Spinal cord (tissue), 10 donors: ENCODE measurements around the gene ELN. TPM values are rescaled to one million over a fixed set of nuclear protein-coding genes. Genes with fewer than 3 reads are reported as not detected.

ENCODE experiments used
- DNase-seq, 6 donors: peaks; one replicate each; pipeline versions ENCODE4 v3.0.0 to v3.0.0-alpha.2; 2013 to 2015; ENCODE audit warnings: low spot score in 6 of 6, low read depth in 4 of 6
- H3K27ac ChIP-seq: one replicate; pipeline ENCODE4 v1.5.1; 2013; ENCODE audit warnings: low read depth, low read length, control low read depth
- H3K27me3 ChIP-seq: one replicate; pipeline ENCODE4 v1.6.1; 2013; ENCODE audit warnings: low read length; ENCODE audit not compliant: control insufficient read depth, insufficient read depth
- H3K36me3 ChIP-seq: one replicate; pipeline ENCODE4 v1.6.1; 2013; ENCODE audit warnings: low read length; ENCODE audit not compliant: control insufficient read depth, insufficient read depth
- H3K4me1 ChIP-seq: one replicate; pipeline ENCODE4 v1.6.1; 2013; ENCODE audit warnings: low read length; ENCODE audit not compliant: control insufficient read depth, insufficient read depth
- H3K4me3 ChIP-seq: one replicate; pipeline ENCODE4 v1.5.1; 2013; ENCODE audit warnings: low read depth, low read length, control low read depth
- H3K9me3 ChIP-seq: one replicate; pipeline ENCODE4 v1.6.1; 2013; ENCODE audit warnings: low read length; ENCODE audit not compliant: control insufficient read depth, insufficient read depth
- WGBS: methylation state at CpG from one replicate; pipeline ENCODE4 v1.1.5; 2013; ENCODE audit warnings: missing lambda C conversion rate; ENCODE audit not compliant: insufficient coverage; 5-methylcytosine and 5-hydroxymethylcytosine counted together
- polyA plus RNA-seq, 2 donors: library from polyadenylated mRNA; unstranded; fragments of 120-200 nt; gene quantifications; one replicate each; pipeline ENCODE4 v1.2.1, GENCODE V29; 2013; ENCODE audit not compliant: insufficient read length in 2 of 2
- total RNA-seq, 2 donors: library from RNA; depleted of rRNA in 1 of 2; stranded (reverse); fragments of 120-200 nt in 1 of 2; fragments of >200 nt in 1 of 2; gene quantifications; one replicate each; pipeline versions ENCODE4 v1.2.3 to v1.2.4, GENCODE V29; 2013 to 2014
- donor health status: healthy.

Gene ELN
- total and polyA plus RNA-seq, 4 donors, result 114 to 287 (median 197) TPM

DNA sequence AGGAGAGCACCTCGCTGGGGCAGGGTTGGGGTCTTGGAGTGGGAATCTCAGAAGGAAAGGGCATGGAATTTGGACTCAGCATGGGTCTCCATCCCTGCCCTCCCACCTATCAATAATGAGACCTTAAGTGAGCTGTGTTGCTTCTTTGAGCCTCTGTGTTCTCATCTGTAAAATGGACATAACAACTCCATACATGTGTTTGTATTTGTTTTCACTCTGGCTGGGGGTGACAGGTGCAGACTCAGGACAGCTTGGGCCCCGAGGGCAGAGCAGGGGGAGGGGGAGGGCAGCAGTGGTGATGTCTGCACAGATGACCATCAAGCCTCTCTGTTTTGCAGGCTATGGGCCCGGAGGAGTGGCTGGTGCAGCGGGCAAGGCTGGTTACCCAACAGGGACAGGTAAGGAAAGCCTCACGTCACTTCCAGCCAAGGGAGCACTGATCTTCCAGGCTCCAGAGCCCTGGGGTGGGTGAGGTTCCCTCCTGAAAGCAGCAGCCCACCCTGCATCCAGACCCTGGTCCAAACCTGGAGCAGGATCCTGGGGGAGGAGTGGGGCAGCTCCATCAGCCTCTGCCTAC is 19.9 kb downstream of the ELN start:
- DNase-seq, result no peak
- Histone ChIP-seq H3K36me3 (peaks cover 92% of the 10 kb centered on the region), H3K4me3 (no peak overlapping the region), H3K27me3 (no peaks in the 10 kb centered on the region), H3K27ac (no peak overlapping the region), H3K9me3 (no peaks in the 10 kb centered on the region), H3K4me1 (peaks cover 17% of the 10 kb centered on the region)
- WGBS, result 89% methylated on average over 3 of the region's 5 CpGs

GRCh38 chr7:74048999-74049599 is 21.1 kb downstream of the ELN start:
- Histone ChIP-seq H3K36me3 (peaks cover 91% of the 10 kb centered on the region), H3K27me3 (no peaks in the 10 kb centered on the region), H3K4me3 (no peak overlapping the region), H3K4me1 (peaks cover 7% of the 10 kb centered on the region), H3K27ac (no peak overlapping the region), H3K9me3 (no peaks in the 10 kb centered on the region)
- no peak for DNase-seq
- 95% methylated on average over 2 of the region's 2 CpGs for WGBS

DNA sequence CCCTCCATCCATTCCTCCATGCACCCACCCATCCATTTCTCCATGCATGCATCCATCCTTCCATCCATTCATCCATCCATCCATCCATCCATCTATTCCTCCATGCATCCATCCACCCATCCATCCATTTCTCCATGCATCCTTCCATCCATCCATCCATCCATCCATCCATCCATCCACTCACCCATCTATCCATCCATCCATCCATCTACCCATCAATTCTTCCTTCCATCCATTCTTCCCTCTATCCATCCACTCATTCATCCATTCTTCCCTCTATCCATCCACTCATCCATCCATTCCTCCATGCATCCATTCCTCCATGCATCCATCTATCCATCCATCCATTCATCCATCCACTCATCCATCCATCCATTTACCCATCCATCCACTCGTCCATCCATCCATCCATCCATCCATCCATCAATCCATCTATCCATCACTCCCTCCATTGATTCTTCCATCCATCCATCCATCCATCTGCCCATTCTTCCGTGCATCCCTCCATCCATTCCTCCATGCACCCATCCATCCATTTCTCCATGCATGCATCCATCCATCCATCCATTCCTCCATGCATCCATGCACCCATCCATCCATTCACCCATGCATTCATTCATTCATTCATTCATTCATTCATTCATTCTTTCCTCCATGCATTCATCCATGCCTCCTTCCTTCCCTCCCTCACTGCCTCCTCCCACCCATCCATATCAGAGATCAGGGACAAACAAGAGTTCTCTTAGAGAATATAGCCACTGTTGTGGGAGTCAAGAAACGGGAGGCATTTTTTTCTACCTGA is 22.2 kb downstream of the ELN start:
- H3K27ac ChIP-seq, result no peak overlapping the region
- 90% methylated on average over 3 of the region's 3 CpGs for WGBS
- no peaks in the 10 kb centered on the region for H3K9me3 ChIP-seq

GRCh38 chr7:74051193-74051592 is 23.2 kb downstream of the ELN start:
- peaks cover 4% of the 10 kb centered on the region for H3K4me1 ChIP-seq
- H3K9me3 ChIP-seq, result no peaks in the 10 kb centered on the region
- H3K27ac ChIP-seq, result no peak overlapping the region
- no peaks in the 10 kb centered on the region for H3K27me3 ChIP-seq
- 70% methylated on average over 8 of the region's 10 CpGs for WGBS
- peak in 1 of 6 donors; percentile 33 for DNase-seq
- H3K36me3 ChIP-seq, result peaks cover 79% of the 10 kb centered on the region
- no peak overlapping the region for H3K4me3 ChIP-seq

More for the DNA sequence above, 22.2 kb downstream of the ELN start:
- no peaks in the 10 kb centered on the region for H3K27me3 ChIP-seq
- no peak overlapping the region for H3K4me3 ChIP-seq
- peaks cover 5% of the 10 kb centered on the region for H3K4me1 ChIP-seq
- no peak for DNase-seq
- peaks cover 83% of the 10 kb centered on the region for H3K36me3 ChIP-seq

DNA sequence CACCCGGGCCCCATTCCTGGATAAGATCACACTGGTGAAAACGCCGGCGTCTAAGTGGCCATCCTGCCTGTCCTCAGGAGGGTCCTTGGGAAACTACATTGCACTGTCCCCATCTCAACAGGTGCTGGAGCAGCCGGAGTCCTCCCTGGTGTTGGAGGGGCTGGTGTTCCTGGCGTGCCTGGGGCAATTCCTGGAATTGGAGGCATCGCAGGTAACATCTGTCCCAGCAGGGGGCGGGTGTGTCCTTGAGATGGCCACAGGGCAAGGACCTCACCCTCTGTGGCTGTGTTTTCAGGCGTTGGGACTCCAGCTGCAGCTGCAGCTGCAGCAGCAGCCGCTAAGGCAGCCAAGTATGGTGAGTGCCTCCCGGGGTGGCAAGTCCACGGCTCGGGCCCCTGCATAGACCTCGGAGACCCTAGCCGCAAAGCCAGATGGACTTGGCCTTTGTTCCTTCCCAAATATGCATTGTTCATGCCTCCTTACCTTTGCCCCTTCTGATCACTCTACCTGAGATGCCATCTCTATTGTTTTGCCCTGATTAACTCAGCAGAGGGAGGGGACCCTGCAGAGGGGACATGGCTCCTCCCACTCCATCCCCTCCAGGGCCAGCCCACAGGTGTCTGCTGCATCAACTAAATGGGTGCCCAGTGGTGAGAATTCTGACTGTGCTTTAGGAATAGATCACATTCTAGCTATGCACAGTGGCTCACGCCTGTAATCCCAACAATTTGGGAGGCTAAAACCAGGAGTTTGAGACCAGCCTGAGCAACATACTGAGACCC is 23.8 kb downstream of the ELN start:
- DNase-seq, result no peak
- Histone ChIP-seq H3K27me3 (no peaks in the 10 kb centered on the region), H3K27ac (no peak overlapping the region), H3K4me3 (no peak overlapping the region), H3K36me3 (peaks cover 79% of the 10 kb centered on the region), H3K4me1 (peaks cover 4% of the 10 kb centered on the region), H3K9me3 (no peaks in the 10 kb centered on the region)
- WGBS, result 60% methylated on average over 11 of the region's 16 CpGs

GRCh38 chr7:74052628-74053027 is 24.7 kb downstream of the ELN start:
- no peaks in the 10 kb centered on the region for H3K9me3 ChIP-seq
- H3K4me3 ChIP-seq, result no peak overlapping the region
- 80% methylated on average over 1 of the region's 1 CpG for WGBS
- H3K27me3 ChIP-seq, result no peaks in the 10 kb centered on the region
- peak in 1 of 6 donors; percentile 10 for DNase-seq
- peaks cover 78% of the 10 kb centered on the region for H3K36me3 ChIP-seq
- H3K4me1 ChIP-seq, result peaks cover 4% of the 10 kb centered on the region
- no peak overlapping the region for H3K27ac ChIP-seq

- peaks cover 74% of the 10 kb centered on the region for H3K36me3 ChIP-seq
- WGBS, result 92% methylated on average over 3 of the region's 3 CpGs
Measured at GRCh38 chr7:74053589-74054186, 25.7 kb downstream of the ELN start.

DNA sequence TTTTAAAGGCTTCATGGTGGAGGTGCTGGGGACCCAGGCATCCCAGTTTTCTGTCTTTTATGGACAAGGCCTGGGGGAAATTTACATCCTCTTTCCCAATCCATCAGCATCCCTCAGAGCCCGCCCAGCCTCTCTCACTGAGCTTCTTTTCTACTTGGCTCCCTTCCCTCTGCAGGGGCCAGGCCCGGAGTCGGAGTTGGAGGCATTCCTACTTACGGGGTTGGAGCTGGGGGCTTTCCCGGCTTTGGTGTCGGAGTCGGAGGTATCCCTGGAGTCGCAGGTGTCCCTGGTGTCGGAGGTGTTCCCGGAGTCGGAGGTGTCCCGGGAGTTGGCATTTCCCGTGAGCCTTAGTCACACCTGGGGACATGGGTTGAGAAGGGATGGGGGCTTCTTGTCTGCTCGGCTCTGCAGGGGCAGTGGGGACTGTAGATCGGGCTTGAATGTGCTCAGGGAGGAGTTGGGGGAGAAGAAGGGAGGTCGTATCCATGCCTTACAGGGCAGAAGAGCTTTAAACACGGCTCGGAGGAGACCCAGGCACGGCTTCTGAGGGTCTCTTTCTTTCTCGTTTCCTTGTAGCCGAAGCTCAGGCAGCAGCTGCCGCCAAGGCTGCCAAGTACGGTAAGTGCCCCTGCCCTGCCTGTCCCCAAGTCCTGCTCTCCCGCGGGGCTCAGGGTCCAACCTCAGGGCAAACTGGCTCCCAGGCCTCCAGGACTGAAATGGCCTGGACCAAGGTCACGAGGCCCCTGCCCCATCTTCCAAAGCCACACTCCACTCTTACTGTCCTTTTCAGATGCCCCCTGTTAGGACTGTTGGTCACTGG is 28.3 kb downstream of the ELN start:
- no peak for DNase-seq
- H3K27ac ChIP-seq, result no peak overlapping the region
- peaks cover 70% of the 10 kb centered on the region for H3K36me3 ChIP-seq
- no peaks in the 10 kb centered on the region for H3K27me3 ChIP-seq
- WGBS, result 77% methylated on average over 23 of the region's 26 CpGs
- no peak overlapping the region for H3K4me3 ChIP-seq
- no peaks in the 10 kb centered on the region for H3K9me3 ChIP-seq
- H3K4me1 ChIP-seq, result no peaks in the 10 kb centered on the region

More at GRCh38 chr7:74053589-74054186, 25.7 kb downstream of the ELN start:
- H3K27me3 ChIP-seq, result no peaks in the 10 kb centered on the region
- DNase-seq, result no peak
- H3K4me1 ChIP-seq, result peaks cover 4% of the 10 kb centered on the region
- H3K9me3 ChIP-seq, result no peaks in the 10 kb centered on the region
- H3K4me3 ChIP-seq, result no peak overlapping the region
- H3K27ac ChIP-seq, result no peak overlapping the region
